Fibroblast of skin of abdomen (primary cell): ENCODE measurements around the gene ANKLE2.

Experiments
- DNase-seq: peaks from one replicate; pipeline ENCODE4 v3.0.0-alpha.2; 2013

ANKLE2 gene

DNA sequence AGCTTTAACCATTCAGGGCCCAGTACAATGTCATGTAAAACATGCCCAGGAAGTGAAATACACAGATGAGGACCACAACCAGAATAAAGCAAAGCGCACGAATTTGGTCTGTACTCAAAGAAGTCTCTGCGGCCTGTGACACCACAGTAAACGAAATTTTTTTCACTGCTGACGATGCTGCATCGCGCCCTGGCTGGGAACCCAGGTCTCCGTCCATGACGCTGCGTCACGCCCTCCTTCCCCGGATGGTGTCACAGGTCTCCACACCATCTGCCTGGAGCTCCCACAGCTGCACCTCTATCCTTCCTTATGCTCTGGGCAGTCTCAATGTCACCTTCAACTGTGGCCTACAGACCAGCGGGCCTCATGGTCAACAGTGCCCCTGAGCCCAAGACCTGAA, 17.8 kb downstream of the ANKLE2 start:
- no peak for DNase-seq

DNA sequence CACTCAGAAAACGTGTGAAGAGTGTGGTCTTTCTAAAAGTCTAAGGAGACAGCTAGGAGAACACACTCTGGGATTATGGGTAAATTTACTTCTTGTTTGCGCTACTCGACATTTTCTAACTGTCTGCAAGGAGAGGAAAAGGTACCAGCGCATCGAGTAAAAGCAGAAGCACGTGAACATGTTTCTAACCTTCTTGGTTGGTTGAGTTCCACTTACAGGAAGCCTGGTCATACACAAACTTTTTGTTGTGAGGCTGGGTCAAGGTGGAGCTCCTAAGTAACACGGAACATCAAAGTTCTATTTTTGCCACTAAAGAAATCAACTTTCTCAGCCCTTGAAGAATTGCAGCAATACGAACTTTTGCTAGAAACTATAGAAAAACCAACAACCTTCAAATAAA, 20.0 kb downstream of the ANKLE2 start:
- DNase-seq: no peak

DNA sequence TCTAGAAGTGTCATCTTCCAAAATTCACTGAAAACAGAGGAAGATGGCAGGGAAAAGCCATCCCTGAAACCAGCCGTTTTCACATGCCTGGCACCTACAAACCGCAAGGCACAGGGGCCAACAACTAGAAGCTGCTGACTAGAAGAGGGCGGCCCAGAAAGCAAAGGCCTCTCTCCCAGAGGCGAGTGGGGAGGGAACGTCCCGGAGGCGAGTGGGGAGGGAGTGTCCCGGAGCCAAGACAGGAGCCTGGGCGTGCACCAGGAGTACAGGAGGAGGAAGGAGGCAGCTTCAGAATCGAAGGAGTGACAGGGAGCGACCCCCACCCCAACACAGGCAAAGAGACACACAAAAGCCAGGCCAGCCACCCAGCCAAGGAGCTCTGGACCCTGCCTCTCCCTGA, 21.0 kb downstream of the ANKLE2 start:
- DNase-seq: no peak

DNA sequence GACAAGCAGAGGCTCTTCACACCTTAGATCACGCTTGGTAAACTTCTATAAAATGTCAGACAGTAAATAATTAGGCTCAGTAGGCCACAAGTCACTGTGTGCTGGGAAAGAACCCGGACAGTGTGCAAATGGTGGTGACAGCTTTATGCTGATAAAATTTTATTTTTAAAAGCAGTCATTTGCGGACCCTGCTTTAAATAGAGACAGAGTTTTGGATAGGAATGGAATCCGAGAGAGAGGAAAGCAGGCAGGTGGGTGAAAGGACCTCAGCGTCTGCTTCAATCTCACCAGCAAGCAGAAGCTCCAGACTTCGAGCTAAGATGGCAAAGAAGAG, 21.4 kb downstream of the ANKLE2 start:
- DNase-seq: no peak

DNA sequence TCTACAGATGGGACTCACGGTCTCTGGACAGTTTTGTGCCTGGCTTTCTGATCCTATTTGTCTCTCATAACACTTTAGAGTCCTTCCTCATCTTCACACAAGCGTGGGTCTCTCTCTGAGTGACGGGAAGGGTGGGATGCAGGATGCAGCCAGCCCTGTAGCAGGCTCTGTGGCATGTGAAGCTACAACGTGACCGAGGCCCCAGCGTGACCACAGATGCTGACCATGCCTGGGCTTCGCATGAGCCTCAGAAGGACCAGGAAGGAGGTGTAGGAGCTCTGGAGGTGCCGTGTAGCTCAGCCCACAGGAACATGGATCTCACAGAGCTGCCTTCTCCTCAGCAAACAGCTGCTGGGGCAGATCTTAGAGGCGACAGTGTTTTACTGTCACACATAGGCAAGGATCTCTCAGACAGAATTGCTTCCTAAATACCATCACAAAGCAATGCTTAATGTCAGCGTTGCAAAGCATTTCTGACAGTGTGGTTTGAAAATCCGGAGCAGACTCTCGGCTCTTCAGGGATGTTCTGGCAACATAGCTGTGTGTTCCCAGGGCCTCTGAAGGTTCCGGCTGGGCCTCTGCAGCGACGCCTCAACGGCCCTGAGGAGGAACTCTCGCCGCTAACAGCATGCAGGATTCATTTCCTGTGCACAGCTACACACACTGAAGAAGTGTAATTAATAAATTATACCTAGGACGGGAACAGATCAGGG, 21.9 kb downstream of the ANKLE2 start:
- no peak for DNase-seq

DNA sequence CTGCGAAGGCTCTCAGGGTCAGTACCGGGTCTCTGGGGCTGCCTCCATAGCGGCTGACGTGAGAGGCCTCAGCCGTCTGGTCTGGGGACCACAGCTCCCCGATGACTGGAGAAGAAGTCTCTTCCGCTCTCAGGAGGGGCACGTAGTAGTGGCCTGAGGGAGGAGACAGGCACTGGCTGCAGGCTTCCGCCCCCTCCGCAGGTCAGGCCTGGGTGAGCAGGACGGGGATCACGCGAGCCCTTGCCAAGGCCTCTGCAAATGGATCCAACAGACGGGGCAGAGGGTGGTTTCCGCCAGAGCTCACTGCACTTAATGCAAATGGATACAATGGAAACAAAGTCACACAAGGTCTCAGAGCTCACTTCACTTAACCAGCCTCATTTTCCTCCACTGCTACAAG, 24.7 kb downstream of the ANKLE2 start:
- no peak for DNase-seq

DNA sequence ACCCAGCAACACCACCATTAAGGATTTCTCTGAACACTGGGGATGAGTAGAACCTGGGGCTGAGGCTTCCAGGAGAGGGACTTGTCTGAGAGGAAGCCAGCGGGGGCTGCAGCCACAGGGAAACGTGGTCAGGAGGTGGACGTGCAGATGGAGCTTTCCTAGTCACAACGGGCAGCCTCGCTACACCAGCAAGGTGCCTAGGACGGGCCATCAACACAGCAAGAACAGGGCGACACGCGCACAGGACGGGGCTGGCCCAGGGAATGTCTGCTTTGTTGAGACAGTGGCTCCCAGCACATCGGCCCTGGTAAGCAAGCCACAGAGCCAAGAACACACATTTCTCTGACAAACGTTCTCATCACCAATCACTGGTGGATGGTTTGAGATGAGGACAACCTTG, 25.3 kb downstream of the ANKLE2 start:
- no peak for DNase-seq

DNA sequence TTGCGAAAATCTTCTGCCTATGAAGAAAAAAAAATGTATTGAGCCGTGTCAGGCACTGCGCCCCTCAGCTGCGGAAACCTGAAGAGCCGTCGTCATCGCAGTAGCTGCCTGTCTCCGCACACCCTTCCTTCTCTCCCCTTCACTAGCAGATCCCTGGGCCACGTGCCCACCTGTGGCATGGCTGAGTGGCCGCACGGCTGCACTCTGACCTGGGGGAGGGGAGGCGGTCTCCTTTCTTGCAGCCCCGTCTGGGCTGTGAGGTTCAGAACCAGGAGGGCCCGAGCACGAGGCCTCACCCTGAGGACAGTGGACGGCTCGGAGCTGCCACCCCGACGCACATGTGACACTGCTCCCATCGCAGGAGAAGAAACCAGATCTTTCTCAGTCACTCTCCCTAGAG, 26.1 kb downstream of the ANKLE2 start:
- no peak for DNase-seq

DNA sequence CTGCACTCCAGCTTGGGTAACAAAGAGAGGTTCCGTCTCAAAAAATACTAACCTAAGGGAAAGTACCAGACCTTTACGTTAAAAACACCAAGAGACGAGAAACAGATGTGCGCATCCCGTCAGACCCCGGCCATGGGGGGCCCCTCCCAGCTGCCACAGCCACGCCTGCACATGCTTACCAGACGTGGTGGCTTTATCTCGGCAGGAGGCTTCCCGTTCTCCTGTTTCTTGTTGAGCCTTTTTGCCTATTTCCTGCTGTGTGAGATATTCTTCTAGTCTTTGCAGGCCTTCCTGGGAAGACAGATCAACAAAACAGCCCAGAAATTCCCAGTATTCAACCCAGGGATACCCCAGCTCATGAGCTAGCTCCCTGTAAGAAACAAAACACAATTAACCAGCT, 27.4 kb downstream of the ANKLE2 start:
- DNase-seq: peak; percentile 64

DNA sequence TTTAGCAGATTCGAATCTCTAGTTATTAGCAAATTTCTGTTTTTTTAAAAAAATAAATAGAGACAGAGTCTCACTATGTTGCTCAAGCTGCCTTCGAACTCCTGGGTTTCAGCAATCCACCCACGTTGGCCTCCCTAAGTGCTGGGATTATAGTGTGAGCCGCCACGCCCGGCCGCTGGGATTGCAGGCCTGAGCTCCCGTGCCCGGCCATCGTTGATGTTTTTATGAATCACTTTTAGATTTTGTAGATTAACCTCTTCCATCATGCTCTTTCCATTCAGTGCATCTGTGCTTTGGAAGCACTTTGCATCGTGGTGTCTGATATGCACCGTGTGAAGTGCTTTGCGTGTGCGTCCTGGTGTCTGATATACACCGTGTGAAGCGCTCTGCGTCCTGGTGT, 30.1 kb downstream of the ANKLE2 start:
- DNase-seq: no peak

DNA sequence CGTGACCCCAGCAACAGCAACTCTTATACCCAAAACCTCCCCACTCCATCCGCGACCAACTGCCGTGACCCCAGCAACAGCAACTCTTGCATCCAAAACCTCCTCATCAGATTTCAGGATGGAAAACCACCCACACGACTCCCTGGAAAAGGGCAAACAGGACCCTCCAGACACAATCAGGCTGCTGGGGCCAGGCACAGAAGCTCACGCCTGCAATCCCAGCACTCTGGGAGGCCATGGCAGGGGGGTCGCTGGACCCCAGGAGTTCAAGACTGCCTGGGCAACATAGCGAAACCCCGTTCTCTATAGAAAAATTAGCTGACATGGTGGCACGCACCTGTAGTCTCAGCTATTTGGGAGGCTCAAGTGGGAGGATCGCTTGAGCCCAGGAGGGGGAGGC, 31.3 kb downstream of the ANKLE2 start:
- DNase-seq: no peak

DNA sequence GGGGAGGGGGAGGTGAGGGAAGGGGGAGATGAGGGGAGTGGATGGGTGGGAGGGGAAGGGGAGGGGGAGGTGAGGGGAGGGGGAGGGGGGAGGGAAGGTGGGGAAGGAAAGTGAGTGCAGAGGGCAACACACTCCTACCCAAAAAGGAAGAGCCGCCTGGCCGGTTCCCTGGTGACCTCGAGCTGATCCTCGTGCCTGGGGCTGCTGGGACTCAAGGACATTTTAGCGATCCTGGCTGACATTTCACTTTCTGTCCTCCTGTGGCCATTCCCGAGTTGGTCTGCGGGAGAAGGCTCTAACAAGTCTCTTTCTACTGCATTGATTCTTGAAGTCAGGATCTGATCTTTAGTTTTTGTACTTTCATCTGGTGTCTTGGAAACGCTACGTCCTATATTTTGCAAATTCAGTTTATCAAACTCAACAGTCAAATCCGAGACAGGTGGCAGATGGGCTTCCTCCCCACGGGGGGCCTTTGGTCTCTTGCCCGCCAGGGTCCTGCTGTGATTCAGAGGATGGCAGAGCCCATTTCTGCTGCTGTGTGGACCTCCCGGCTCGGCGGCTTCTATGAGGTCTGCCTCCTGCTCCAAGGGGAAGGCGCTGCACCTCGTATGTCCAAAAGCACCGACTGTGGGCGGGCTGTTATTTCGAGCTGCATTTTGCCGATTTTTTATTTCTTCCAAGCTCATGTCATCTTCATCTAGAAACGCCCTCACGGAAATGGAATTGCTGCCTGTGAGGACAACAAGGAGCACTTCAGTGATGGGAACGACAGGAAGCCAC, 31.9 kb downstream of the ANKLE2 start:
- DNase-seq: no peak

DNA sequence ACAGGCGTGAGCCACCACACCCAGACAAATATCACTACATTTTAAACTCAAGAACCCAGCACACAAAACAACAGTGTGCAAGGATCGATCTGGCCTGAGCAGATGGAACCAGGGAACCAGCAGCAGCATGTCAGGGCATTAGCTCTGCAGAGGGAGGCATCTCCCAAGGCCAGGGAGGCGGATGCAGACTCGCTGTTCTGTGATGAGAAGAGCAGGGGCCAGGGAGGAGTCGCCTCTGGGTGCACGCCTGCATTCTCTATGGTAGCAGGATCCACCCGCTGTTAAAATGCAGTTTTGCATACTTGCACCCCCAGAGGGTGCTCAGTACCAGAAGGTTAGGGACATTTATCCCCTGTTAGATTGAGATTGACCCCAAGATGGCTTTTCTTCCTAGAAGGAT, 33.1 kb downstream of the ANKLE2 start:
- DNase-seq: no peak

DNA sequence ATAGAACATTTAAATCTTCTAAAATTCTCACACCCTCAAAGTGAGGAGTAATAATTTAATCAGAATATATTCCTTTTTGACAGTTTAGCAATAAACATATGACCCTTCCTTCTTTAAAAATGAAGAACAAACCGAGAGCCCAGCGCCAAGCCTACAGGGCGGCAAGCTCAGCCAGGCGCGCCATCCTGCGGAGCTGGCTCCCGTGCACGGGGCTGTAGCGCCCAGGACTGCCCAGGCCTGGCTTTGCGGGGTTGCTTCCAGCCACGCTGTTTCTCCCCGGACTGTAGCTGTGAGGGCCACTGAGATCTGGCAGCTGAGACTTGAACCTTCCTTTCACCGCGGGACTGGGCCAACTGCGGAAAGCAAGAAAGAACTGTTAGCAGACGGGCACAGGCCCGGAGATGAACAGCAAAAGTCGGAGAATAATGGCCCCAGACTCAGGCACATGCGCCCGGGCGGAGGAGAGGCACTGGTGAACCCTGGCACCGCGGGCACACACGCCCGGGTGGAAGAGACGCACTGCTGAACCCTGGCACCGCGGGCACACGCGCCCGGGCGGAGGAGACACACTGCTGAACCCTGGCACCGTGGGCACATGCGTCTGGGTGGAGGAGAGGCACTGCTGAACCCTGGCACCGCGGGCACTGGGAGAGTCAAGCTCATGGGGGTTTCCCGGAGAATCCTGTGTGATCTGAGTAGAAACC, 34.4 kb downstream of the ANKLE2 start:
- no peak for DNase-seq

DNA sequence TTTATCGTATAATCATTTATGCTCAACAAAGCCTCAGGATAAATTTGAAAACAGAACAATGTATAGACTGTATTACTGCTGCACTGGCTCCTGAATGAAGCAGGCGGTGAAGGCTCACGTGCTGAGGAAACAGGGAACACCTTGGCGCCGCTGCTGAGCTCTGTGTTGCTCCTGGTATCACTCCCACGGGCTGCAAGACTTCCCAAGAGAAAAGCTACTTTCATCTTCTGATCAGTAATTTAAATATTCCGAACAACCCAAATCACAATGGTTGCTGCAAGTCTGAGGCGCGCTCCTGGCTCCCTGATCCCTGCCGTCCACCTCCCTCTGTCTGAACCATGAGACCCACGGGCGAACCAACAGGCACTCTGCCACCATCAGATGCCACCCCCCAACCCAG, 35.2 kb downstream of the ANKLE2 start:
- DNase-seq: no peak

DNA sequence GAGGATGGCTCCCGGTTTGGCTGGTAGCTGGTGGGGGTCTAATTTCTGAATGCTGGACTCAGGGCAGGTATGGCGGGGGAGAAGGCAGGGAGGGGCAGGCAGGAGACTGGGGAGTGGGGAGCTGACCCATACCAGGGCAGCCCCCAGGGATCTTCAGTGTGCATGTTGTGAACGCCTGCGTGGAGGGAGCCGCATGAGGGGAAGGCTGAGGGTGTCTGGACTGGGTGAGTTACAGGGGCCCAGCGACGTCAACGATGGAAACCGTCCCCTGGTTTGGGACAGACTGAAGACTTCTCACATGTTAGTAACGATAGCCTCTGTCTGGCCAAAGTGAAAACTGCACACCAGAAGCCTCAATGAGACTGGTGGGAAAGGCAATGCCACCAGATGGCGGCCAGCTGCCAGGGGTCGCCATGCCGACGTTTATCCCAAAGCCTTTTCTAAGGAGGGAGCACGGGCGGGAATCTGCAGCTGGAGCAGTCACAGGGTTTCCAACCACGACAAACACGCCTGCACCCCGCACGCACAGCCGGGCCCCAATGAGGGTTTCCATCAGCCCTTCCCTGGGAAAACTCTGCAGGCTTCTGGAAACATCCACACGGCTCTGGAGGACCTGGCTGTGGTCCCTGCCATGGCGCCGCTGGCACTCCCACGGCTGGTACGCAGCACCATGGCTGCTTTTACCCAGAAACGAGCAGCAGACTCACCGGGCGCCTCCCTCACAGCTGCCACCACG, 37.0 kb downstream of the ANKLE2 start:
- DNase-seq: peak; percentile 41

DNA sequence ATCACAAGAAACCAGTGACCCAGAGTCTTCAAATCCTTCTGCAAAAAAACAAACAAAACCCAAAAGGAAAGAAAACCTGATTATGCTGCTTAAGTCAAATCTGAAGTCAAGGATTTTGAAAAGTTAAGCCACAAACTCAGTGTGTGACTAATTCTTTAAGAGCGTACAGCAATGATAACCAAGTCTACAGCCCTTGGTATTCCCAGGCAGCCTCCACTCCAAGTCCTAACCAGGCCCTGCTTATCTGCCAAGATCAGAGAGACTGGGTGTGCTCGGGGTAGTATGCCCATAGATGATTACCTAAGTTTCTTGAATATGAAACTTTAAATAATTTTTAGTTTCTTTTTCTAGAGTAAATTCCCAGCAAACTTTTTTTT, 37.9 kb downstream of the ANKLE2 start:
- DNase-seq: no peak

DNA sequence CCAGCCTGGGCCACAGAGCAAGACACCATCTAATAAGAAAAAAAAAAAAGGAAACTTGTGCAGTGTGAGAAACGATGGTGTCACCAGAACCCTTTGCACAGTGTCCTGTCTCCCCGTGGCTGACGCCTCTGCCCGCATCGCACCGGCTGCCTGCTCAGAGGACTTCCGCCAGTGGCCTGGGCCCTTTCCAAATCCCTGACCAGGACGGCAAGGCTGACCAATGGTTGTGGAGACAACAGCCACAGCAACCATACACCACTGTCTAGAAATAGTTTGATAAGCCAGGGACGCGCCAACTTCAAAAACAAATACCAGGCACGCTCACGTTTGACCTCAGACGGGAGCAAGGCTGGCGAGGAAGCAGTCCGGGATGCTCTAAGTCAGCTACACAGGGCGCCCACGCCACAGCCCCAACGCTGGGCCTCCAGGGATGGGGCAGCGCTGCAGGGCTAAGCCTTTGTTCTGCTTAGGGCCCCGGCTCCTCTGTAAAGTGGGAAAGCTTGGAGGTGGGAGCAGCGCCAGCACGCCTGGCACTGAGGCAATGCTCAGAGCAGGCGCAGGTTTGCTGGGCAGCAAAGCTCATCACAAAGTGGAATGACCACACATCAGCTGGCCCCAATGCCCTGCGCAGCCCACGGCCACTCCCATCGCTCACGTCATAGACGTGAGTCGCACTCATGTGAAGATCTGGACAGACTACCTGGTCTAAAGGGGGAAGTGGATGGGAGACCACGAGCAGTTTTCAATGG, 38.4 kb downstream of the ANKLE2 start:
- no peak for DNase-seq

DNA sequence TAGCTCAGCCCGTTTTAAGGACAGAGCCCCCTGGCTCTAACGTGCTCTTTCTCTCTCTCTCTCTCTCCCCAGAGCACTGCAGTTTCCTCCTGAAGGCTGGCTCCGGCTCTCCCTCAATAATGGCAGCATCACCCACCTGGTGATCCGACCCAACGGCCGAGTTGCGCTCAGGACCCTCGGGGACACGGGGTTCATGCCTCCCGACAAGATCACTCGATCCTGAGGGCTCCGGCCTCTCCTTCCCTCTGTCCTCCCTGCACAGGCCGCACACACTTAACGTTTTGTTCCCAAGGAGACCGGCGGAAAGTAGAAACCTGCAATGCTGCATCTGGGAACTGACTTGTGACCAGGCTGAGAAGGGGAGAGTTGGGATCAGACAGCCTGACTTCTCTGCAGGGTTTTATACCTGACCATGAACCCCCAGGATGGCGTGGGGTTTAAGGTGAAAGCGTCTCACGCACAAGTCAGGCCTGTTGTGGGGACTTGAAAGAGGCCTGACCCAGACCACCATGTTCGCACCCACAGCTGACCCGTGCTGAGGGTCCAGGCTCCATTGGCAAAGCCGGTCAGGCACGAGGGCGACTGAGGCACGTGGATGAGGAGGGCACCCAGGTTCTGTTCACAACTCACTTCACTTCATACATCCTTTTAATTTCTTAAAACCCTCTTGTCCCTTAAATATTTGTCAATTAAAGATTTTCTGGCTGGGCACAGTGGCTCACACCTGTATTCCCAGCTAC, 40.9 kb downstream of the ANKLE2 start:
- no peak for DNase-seq

DNA sequence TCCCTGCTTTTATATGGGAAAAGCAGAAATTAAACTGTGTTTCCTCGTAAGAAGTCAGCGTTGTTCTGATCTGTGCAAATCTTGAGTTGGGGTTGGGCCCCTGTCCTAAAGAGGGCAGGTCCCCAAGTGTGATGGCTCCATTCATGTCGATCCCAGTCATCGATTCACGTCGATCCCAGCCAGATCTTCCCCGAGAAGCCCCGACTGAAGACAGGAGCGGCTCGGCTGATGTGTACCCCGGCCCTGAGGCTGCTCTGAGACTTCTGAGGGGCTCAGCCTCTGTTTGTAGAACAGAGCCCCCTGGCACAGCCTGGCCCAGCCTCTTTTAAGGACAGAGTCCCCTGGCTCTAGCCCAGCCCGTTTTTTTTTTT, 41.7 kb downstream of the ANKLE2 start:
- DNase-seq: no peak

DNA sequence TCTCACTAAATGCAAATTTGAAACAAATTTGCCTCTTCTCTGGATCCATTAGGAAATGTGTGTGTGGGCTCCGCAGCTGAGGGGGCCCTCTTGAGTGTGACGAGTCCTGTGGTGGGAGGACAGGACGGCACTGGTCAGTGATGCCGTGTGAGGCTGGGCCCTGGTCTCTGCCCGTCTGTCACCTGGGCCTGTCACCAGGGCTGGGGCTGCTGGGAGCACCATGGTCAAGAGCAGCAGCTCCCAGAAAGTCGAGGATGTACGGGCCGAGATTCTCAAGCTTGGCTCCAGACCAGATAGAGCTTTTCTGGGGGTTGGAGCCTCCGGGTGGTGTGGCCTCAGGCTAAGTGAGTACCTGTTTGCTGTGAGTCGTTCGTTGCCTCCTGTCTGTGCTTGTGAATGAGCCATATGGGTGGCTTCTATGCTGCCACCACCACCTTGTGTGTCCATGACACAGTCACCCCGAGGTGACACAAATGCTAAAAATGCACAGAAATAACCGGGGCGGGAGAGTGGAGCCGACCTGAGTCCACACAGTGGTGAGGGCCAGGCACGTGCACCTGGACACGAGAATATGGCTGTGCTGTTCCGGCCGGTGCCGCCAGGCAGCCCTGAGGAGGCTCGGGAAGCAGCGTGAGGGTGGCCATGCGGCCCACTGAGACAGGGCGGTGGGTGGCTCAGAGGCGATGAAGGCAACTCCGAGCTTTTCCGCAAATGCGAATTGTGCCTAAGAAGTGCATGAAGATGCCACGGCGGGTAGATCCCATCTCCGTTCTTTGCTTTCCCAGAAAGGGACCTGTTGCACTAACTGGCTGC, 42.3 kb downstream of the ANKLE2 start:
- no peak for DNase-seq
